GM12874 (cell line): ENCODE measurements around the gene TRDMT1.

Source experiments
- TF ChIP-seq, protein P1 (sequence below): IDR thresholded peaks from 2 replicates; pipeline ENCODE4 v1.5.1; 2011; ENCODE audit warnings: low read depth, mild to moderate bottlenecking, control low read depth, low read length, moderate library complexity; ENCODE audit not compliant: insufficient read depth

TRDMT1 gene

DNA sequence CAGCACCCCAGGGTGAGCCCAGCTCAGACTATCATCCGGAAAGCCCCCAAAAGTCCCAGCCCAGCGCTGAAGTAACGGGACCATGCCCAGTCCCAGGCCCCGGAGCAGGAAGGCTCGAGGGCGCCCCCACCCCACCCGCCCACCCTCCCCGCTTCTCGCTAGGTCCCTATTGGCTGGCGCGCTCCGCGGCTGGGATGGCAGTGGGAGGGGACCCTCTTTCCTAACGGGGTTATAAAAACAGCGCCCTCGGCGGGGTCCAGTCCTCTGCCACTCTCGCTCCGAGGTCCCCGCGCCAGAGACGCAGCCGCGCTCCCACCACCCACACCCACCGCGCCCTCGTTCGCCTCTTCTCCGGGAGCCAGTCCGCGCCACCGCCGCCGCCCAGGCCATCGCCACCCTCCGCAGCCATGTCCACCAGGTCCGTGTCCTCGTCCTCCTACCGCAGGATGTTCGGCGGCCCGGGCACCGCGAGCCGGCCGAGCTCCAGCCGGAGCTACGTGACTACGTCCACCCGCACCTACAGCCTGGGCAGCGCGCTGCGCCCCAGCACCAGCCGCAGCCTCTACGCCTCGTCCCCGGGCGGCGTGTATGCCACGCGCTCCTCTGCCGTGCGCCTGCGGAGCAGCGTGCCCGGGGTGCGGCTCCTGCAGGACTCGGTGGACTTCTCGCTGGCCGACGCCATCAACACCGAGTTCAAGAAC, 27.7 kb upstream of the TRDMT1 start:
- TF ChIP-seq, protein P1, sequence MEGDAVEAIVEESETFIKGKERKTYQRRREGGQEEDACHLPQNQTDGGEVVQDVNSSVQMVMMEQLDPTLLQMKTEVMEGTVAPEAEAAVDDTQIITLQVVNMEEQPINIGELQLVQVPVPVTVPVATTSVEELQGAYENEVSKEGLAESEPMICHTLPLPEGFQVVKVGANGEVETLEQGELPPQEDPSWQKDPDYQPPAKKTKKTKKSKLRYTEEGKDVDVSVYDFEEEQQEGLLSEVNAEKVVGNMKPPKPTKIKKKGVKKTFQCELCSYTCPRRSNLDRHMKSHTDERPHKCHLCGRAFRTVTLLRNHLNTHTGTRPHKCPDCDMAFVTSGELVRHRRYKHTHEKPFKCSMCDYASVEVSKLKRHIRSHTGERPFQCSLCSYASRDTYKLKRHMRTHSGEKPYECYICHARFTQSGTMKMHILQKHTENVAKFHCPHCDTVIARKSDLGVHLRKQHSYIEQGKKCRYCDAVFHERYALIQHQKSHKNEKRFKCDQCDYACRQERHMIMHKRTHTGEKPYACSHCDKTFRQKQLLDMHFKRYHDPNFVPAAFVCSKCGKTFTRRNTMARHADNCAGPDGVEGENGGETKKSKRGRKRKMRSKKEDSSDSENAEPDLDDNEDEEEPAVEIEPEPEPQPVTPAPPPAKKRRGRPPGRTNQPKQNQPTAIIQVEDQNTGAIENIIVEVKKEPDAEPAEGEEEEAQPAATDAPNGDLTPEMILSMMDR: 0 out of 2 replicates have a peak, but pooled peaks have one; percentile 2

DNA sequence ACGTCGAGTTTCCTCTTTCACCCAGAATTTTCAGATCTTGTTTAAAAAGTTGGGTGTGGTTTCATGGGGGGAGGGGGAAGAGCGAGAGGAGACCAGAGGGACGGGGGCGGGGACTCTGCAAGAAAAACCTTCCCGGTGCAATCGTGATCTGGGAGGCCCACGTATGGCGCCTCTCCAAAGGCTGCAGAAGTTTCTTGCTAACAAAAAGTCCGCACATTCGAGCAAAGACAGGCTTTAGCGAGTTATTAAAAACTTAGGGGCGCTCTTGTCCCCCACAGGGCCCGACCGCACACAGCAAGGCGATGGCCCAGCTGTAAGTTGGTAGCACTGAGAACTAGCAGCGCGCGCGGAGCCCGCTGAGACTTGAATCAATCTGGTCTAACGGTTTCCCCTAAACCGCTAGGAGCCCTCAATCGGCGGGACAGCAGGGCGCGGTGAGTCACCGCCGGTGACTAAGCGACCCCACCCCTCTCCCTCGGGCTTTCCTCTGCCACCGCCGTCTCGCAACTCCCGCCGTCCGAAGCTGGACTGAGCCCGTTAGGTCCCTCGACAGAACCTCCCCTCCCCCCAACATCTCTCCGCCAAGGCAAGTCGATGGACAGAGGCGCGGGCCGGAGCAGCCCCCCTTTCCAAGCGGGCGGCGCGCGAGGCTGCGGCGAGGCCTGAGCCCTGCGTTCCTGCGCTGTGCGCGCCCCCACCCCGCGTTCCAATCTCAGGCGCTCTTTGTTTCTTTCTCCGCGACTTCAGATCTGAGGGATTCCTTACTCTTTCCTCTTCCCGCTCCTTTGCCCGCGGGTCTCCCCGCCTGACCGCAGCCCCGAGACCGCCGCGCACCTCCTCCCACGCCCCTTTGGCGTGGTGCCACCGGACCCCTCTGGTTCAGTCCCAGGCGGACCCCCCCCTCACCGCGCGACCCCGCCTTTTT, 26.9 kb upstream of the TRDMT1 start, which contains the start of gene VIM:
Gene VIM (plus strand): TSS at position 151 of the 925 bp plus-strand sequence. CDS start 1,182 bp downstream, outside the sequence.
- TF ChIP-seq, protein P1: no peak

DNA sequence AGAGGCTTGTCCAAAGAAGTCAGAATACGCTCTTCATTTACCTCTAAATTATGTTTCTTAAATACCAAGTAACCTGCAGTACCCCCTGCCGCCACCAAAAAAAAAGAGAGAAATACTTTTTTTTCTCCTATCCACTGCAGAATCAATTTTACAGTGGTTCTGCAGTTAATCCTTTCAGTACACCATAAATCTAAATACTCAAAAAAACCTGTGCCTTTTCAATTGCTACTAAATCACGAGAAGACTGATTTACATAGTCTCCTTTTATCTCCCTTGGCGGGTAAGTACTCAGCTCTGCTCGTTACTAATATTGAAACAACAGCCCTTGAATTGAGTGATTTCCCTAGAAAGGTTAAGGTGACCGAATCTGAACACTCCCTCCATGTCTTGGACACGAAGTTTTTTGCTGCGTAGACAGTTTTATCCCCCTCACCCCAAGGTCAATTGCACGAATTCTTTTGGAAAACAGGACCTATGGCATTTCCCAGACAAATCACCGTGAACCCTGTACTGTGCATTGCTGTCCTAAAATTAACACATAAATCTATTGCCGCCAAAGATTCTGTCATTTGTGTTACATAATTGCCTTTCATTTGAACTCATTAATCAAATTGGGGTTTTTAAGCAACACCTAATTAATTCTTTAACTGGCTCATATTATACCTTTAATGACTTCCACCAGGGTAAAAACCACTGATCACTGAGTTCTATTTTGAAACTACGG, 26.1 kb upstream of the TRDMT1 start:
- TF ChIP-seq, protein P1: 0 out of 2 replicates have a peak, but pooled peaks have one; percentile 17

DNA sequence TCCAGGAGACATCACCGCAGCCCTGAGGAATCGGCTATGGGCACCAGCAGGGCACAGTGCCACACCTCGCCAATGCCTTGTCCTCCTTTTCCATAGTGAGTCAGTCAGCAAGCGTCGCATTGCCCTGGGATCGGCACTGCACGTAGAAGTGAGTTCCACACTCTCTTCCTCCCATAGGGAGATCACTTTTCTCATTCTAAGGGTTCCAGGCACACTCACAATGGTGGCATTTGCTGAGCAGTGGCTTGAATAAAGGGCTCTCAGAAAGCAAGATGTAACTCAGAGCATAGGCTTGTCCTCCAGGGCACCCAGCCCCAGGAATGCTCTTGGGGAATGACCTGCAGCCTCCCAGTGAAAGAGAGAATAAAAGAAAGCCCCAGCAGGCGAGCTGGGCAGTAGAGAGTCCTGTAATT, 25.4 kb upstream of the TRDMT1 start:
- TF ChIP-seq, protein P1: no peak

DNA sequence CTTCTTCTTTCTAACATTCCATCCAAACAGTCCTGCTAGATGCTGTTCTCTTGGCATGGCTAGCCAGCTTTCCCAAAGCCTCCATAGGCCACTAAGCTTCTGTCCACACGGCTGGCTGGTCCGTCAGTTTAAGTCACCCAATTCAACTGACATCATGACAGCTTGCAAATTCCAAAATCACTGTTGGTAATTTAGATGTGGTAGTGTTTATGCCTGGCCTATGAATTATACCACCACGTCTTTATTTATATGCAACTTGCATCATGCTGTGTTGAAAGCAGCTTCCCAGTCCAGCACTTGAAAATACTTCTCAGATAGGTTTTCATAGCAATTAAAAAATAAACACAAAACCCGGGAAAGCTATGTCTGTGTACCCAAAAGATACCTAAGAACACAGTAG, 24.3 kb upstream of the TRDMT1 start:
- TF ChIP-seq, protein P1: no peak

DNA sequence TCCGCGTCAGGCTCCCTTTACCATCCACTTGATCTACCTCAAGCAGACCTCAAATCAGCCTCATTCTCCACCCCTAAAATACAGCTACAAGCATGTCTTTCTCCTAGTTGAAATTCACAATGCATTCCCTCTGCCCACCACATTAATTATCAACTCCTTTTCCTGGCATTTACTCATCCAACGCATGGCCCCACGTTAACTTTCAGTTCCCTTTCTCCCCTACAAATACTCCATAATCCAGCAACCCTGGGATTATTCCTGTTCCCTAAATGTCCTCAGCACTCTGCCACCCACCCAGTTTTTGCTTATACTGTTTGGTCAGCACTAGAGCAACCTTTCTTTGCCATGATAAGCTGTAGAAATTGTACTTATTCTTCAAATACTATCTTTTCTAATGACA, 20.9 kb upstream of the TRDMT1 start:
- TF ChIP-seq, protein P1: no peak
